Lung (tissue), 12 donors: Measurements from ENCODE around the gene ARSG. TPM values are rescaled to one million over a fixed set of nuclear protein-coding genes. Genes with fewer than 3 reads are reported as not detected.

Experiments used
- ATAC-seq: fragments of 200-7000 bp; cut with Tn5 transposase; one replicate; pipeline ENCODE4 v1.9.1; 2020; ENCODE audit warnings: moderate number of reproducible peaks; ENCODE audit not compliant: insufficient read depth, low FRiP score
- DNase-seq, 3 donors: peaks; one replicate each; pipeline ENCODE4 v3.0.0-alpha.2; 2013 to 2017
- H3K27ac ChIP-seq, 2 donors: one replicate each; pipeline ENCODE4 v1.5.1; 2013; ENCODE audit warnings: mild to moderate bottlenecking in 2 of 2, moderate library complexity in 2 of 2, control low read depth in 1 of 2, inconsistent platforms in 1 of 2, low read depth in 1 of 2, low read length in 1 of 2
- H3K27me3 ChIP-seq, 3 donors: one replicate each; pipeline ENCODE4 v1.5.1; 2013; ENCODE audit warnings: low read length in 2 of 3; ENCODE audit not compliant: control insufficient read depth in 3 of 3, insufficient read depth in 3 of 3
- H3K36me3 ChIP-seq, 4 donors: one replicate each; pipeline ENCODE4 v1.5.1; 2013; ENCODE audit warnings: low read length in 4 of 4, mild to moderate bottlenecking in 1 of 4, moderate library complexity in 1 of 4; ENCODE audit not compliant: control insufficient read depth in 4 of 4, insufficient read depth in 4 of 4
- H3K4me1 ChIP-seq, 5 donors: one replicate each; pipeline ENCODE4 v1.5.1; 2013; ENCODE audit warnings: low read length in 5 of 5, mild to moderate bottlenecking in 2 of 5, moderate library complexity in 1 of 5; ENCODE audit not compliant: control insufficient read depth in 5 of 5, insufficient read depth in 5 of 5
- H3K4me3 ChIP-seq: one replicate; pipeline ENCODE4 v1.5.1; 2013; ENCODE audit warnings: mild to moderate bottlenecking, control low read depth, moderate library complexity
- H3K9ac ChIP-seq, 2 donors: one replicate each; pipeline ENCODE4 v1.5.1; 2013; ENCODE audit warnings: low read length in 2 of 2, control low read depth in 1 of 2; ENCODE audit not compliant: insufficient read depth in 1 of 2
- H3K9me3 ChIP-seq, 4 donors: one replicate each; pipeline ENCODE4 v1.5.1; 2013; ENCODE audit warnings: low read length in 3 of 4, mild to moderate bottlenecking in 1 of 4, moderate library complexity in 1 of 4; ENCODE audit not compliant: control insufficient read depth in 4 of 4, insufficient read depth in 3 of 4
- CTCF ChIP-seq: IDR thresholded peaks from 2 replicates; pipeline ENCODE4 v1.5.1; 2012; ENCODE audit warnings: mild to moderate bottlenecking; ENCODE audit errors: control extremely low read depth, extremely low read depth
- WGBS, 2 donors: extraction: QIAGEN DNeasy Blood & Tissue Kit; methylation state at CpG; one replicate each; pipeline ENCODE4 v1.1.7; 2013; 5-methylcytosine and 5-hydroxymethylcytosine counted together
- polyA plus RNA-seq, 2 donors: library from polyadenylated mRNA; stranded (reverse); fragments of 200-250 nt; gene quantifications; one replicate each; pipeline ENCODE4 v1.2.1, GENCODE V29; 2013
- total RNA-seq, 2 donors: library from RNA; depleted of rRNA in 1 of 2; stranded (reverse); fragments of >200 nt in 1 of 2; gene quantifications; one replicate each; pipeline ENCODE4 v1.2.1, GENCODE V29; 2014 to 2021
- donor health status: control.
- donor health status: control.
- donor health status: Bipolar disorder and iron deficiency.
- donor health status: healthy.
- donor health status: DM: yes; HTN: yes; CAD: no.

Gene ARSG
- total and polyA plus RNA-seq, 4 donors = 1.5 to 9.3 (median 4.3) TPM

DNA sequence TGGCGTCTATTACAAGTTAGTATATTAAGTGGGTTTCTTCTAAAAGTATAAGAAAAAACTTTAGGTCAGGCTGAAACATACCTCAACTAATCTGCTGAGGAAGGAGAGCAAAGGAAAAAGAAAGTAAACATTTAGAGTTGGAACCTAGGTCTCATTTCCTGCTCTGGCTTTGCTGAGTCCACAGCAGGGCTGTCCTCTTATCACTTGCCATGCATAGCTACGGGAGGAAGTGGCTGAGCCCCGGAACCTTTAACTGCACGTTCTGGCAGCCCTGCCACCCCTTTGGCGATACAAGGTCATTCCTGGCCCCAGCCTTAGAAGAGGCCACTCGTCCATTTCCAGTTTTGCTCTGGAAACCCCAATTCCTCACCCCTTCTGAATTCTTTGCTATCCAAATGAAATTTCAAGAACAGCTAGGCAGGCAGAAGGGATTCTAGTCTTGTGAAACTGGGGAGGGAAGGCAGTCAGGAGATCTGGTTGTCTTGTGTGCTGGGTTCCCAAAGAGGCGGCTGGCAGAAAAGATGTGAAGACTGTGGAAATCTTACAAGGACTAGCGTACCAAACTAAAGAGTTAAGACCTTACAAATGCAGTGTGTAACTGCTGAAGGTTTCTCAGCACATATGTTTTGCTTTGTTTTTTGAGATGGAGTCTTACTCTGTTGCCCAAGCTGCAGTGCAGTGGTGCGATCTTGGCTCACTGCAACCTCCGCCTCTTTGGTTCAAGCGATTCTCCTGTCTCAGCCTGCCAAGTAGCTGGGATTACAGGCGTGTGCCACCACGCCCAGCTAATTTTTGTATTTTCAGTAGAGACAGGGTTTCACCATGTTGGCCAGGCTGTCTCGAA, 146.9 kb downstream of the ARSG start:
- Histone ChIP-seq H3K36me3 (peaks cover 0 to 24% (median 13%) of the 10 kb centered on the region in 4 donors), H3K27ac (peak overlapping the region; percentile 72 to 90), H3K4me1 (peaks cover 0 to 21% (median 8%) of the 10 kb centered on the region in 5 donors), H3K9me3 (no peaks in the 10 kb centered on the region), H3K9ac (no peak overlapping the region), H3K27me3 (no peaks in the 10 kb centered on the region), H3K4me3 (no peak overlapping the region)
- peak; percentile 25 to 67 (median 53) for DNase-seq
- TF ChIP-seq CTCF = no peak
- 48 to 54% methylated on average over 14 of the region's 14 CpGs for WGBS, 2 donors
- no peak for ATAC-seq

GRCh38 chr17:68439656-68440290, 148.5 kb downstream of the ARSG start:
- WGBS, 2 donors = 50 to 60% methylated on average over 8 of the region's 8 CpGs
- H3K4me1 ChIP-seq = peaks cover 0 to 21% (median 13%) of the 10 kb centered on the region in 5 donors
- no peaks in the 10 kb centered on the region for H3K27me3 ChIP-seq
- no peak overlapping the region for H3K9ac ChIP-seq
- TF ChIP-seq CTCF = no peak
- H3K4me3 ChIP-seq = no peak overlapping the region
- ATAC-seq (no peak), DNase-seq (no peak)
- peaks cover 0 to 17% (median 11%) of the 10 kb centered on the region in 4 donors for H3K36me3 ChIP-seq
- H3K9me3 ChIP-seq = no peaks in the 10 kb centered on the region
- H3K27ac ChIP-seq = peak overlapping the region in 1 of 2 donors; percentile 52

- Histone ChIP-seq H3K4me1 (peaks cover 0 to 21% (median 13%) of the 10 kb centered on the region in 5 donors), H3K27ac (no peak overlapping the region), H3K4me3 (no peak overlapping the region), H3K36me3 (peaks cover 0 to 16% (median 9%) of the 10 kb centered on the region in 4 donors), H3K9me3 (no peaks in the 10 kb centered on the region), H3K9ac (no peak overlapping the region), H3K27me3 (no peaks in the 10 kb centered on the region)
- 41 to 63% methylated on average over 2 of the region's 2 CpGs for WGBS, 2 donors
- no peak for ATAC-seq
- DNase-seq = no peak
- TF ChIP-seq CTCF = no peak
Observed at GRCh38 chr17:68440526-68440925, 149.2 kb downstream of the ARSG start.
